Vagina (tissue), 2 donors: ENCODE measurements around the gene ADGRL3.

ENCODE experiments used
- POLR2A ChIP-seq, 2 donors: fragments of 450-650 bp; IDR thresholded peaks; one replicate each; pipeline ENCODE4 v1.6.1; 2017; ENCODE audit warnings: antibody characterized with exemption in 2 of 2, mild to moderate bottlenecking in 2 of 2, moderate library complexity in 2 of 2
- POLR2AphosphoS5 ChIP-seq, 2 donors: sonication (generic); formaldehyde crosslinking; IDR thresholded peaks; one replicate each; pipeline ENCODE4 v1.9.0; 2017; ENCODE audit warnings: antibody characterized with exemption in 2 of 2, mild to moderate bottlenecking in 2 of 2, low read depth in 1 of 2; ENCODE audit not compliant: insufficient read depth in 1 of 2
- TF ChIP-seq, protein P1 (sequence below), 3 experiments: fragments of 450-650 bp in 2 of 3; fragments of 200-600 bp in 1 of 3; sonication (generic) in 1 of 3; IDR thresholded peaks; one replicate each; pipeline ENCODE4 v1.5.1; 2017 to 2019; ENCODE audit warnings: antibody characterized with exemption in 3 of 3, mild to moderate bottlenecking in 2 of 3, moderate library complexity in 2 of 3

DNA sequence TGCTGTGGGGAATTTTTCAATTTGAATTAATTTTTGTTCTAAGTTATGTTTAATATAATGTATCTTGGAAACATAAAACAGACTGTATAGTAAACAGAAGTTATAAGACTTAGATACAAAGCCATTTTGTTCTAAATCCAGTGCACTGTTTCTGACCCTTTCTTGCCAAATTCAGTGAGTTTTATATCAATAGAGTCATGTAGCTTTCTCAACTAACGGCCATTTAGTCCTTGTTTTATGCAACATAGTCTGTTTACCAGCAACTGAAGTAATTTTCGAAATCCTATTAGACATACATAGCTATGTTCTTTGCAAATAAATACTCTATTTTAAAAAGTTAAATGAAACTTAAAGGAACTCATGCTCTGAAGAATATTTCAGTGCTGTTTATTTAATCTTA lies 242.8 kb downstream of the ADGRL3 start:
- TF ChIP-seq, protein P1, sequence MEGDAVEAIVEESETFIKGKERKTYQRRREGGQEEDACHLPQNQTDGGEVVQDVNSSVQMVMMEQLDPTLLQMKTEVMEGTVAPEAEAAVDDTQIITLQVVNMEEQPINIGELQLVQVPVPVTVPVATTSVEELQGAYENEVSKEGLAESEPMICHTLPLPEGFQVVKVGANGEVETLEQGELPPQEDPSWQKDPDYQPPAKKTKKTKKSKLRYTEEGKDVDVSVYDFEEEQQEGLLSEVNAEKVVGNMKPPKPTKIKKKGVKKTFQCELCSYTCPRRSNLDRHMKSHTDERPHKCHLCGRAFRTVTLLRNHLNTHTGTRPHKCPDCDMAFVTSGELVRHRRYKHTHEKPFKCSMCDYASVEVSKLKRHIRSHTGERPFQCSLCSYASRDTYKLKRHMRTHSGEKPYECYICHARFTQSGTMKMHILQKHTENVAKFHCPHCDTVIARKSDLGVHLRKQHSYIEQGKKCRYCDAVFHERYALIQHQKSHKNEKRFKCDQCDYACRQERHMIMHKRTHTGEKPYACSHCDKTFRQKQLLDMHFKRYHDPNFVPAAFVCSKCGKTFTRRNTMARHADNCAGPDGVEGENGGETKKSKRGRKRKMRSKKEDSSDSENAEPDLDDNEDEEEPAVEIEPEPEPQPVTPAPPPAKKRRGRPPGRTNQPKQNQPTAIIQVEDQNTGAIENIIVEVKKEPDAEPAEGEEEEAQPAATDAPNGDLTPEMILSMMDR (IDR thresholded peaks at IDR 0.05): no peak
- TF ChIP-seq POLR2A (IDR thresholded peaks at IDR 0.05): no peak
- TF ChIP-seq POLR2AphosphoS5 (IDR thresholded peaks at IDR 0.05; ENCODE audit: insufficient read depth in 1 of 2, low read depth in 1 of 2): no peak
